ENCODE data around the gene PODXL. TPM values are rescaled to one million over a fixed set of nuclear protein-coding genes. Genes with fewer than 3 reads are reported as not detected.

PODXL gene
- total RNA-seq, 1 experiment from 2014 or later: 727 TPM

DNA sequence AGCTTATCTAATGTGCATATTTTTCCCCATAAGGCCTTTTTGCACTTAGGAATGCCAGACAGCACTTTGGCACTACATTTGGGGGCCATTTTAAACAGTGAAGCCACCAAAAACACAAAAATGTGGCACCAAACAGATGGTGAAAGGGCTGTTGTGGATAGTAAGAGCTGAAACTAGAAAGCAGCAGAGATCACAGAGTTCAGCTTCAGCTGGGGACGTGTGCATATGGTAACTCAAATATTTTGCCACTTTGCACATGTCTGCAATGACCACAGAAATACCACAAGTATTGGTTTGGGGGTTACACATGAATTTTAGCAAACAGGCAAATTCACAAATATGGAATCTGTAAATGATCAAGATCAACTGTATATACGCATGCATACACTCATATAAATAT, 72.8 kb downstream of the PODXL start:
- Histone ChIP-seq H3K14ac (ENCODE audit: insufficient read depth, low read length) (no peak overlapping the region), H3K79me1 (ENCODE audit: insufficient read depth, low read depth, low read length, poor library complexity, severe bottlenecking) (no peaks in the 10 kb centered on the region), H3T11ph (ENCODE audit: low read length) (no peak overlapping the region), H2BK12ac (ENCODE audit: insufficient read length, low read depth, low read length) (no peak overlapping the region), H2AK5ac (ENCODE audit: insufficient read length, low read length) (no peak overlapping the region), H4K8ac (replicated peaks; ENCODE audit: insufficient read length, low read depth, low read length) (no peak overlapping the region), H3K4me1 (ENCODE audit: insufficient read depth, low read length) (no peaks in the 10 kb centered on the region), H3K27ac (ENCODE audit: insufficient read length, low read depth, low read length) (no peak overlapping the region), H2AFZ (ENCODE audit: low read length) (no peak overlapping the region), H3K18ac (ENCODE audit: insufficient read length, low read depth, low read length) (no peak overlapping the region), H3K23me2 (ENCODE audit: insufficient read length, low read depth, low read length, poor library complexity, severe bottlenecking) (no peaks in the 10 kb centered on the region), H3K23ac (ENCODE audit: insufficient read length, low read depth, low read length) (no peak overlapping the region), H3K27me3 (ENCODE audit: insufficient read depth, low read length) (no peaks in the 10 kb centered on the region), H2BK5ac (ENCODE audit: insufficient read length, low read length) (no peak overlapping the region), H3K79me2 (ENCODE audit: insufficient read depth, low read length) (no peaks in the 10 kb centered on the region), H4K20me1 (ENCODE audit: control insufficient read depth, insufficient read depth, insufficient read length) (no peaks in the 10 kb centered on the region), H3K9ac (ENCODE audit: extremely low read depth, insufficient read length, low read length) (no peak overlapping the region), H4K5ac (ENCODE audit: insufficient read length, low read depth, low read length) (no peak overlapping the region), H3K4ac (ENCODE audit: low read depth, low read length) (no peak overlapping the region), H3K9me3 (ENCODE audit: control insufficient read depth, low read depth, low read length) (no peaks in the 10 kb centered on the region), H4K91ac (ENCODE audit: insufficient read length, low read depth, low read length) (no peak overlapping the region), H3K4me2 (ENCODE audit: insufficient read depth, insufficient read length, low read length) (no peak overlapping the region), H2BK120ac (ENCODE audit: low read depth, low read length, poor library complexity, severe bottlenecking) (no peak overlapping the region), H2BK15ac (ENCODE audit: low read depth, low read length) (no peak overlapping the region), H2BK20ac (ENCODE audit: low read depth, low read length, poor library complexity, severe bottlenecking) (no peak overlapping the region), H3K56ac (ENCODE audit: insufficient read length, low read depth, low read length) (no peak overlapping the region)
- DNase-seq: no peak
- TF ChIP-seq, protein P1, sequence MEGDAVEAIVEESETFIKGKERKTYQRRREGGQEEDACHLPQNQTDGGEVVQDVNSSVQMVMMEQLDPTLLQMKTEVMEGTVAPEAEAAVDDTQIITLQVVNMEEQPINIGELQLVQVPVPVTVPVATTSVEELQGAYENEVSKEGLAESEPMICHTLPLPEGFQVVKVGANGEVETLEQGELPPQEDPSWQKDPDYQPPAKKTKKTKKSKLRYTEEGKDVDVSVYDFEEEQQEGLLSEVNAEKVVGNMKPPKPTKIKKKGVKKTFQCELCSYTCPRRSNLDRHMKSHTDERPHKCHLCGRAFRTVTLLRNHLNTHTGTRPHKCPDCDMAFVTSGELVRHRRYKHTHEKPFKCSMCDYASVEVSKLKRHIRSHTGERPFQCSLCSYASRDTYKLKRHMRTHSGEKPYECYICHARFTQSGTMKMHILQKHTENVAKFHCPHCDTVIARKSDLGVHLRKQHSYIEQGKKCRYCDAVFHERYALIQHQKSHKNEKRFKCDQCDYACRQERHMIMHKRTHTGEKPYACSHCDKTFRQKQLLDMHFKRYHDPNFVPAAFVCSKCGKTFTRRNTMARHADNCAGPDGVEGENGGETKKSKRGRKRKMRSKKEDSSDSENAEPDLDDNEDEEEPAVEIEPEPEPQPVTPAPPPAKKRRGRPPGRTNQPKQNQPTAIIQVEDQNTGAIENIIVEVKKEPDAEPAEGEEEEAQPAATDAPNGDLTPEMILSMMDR (conservative IDR thresholded peaks at IDR 0.05): no peak
- no peak overlapping the region for H3K27ac Mint-ChIP-seq
- no CpG with 5 or more reads among the region's 2 CpGs for WGBS (ENCODE audit: extremely low coverage, insufficient read length, low lambda C conversion rate)
- no peaks in the 10 kb centered on the region for H3K9me3 Mint-ChIP-seq
- H3K4me3 Mint-ChIP-seq: no peak overlapping the region
- H3K36me3 Mint-ChIP-seq (ENCODE audit: insufficient read depth in 1 of 3, low read depth in 3 of 3): peaks cover 0 to 5% (median 2%) of the 10 kb centered on the region in 3 experiments; a peak in 3 of 7 replicates
- no peaks in the 10 kb centered on the region for H3K27me3 Mint-ChIP-seq (ENCODE audit: low read depth)
- no peaks in the 10 kb centered on the region for H3K4me1 Mint-ChIP-seq
